ENCODE results near the gene RFC1.

Gene RFC1

DNA sequence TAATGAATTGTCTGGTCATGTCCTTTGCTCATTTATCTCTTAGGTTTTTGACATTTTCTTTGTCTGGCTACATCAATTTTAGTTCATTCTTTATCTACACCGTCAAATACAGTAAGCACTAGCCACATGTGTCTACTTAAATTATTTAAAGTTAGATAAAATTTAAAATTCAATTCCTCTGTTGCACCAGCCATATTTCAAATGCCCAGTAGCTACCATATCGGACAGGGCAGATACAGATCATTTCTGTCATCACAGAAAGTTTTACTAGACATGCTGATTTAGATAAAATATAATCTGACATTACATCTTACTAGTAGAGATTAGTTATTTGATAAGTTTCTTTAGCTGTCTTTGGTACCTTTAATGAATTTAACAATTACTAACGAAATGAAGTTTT, 122.7 kb downstream of the RFC1 start:
- in situ Hi-C loops (cut with MboI; ENCODE audit: low sequenced_read_pairs): no loop called here
